ENCODE data around the gene KCNJ8. TPM values are rescaled to one million over a fixed set of nuclear protein-coding genes. Genes with fewer than 3 reads are reported as not detected.
"Not testable (repeated sequence)": the region's sequence is repeated elsewhere in the genome, so short reads cannot be mapped to it uniquely, and the experiment has no call there.

KCNJ8 gene
- total RNA-seq, 3 donors from 2014 or later = 8.6 to 34.1 (median 19.2) TPM

GRCh38 chr12:21815306-21816062, 41.0 kb upstream of the KCNJ8 start:
- no peak for TF ChIP-seq POLR2A (IDR thresholded peaks at IDR 0.05)
- TF ChIP-seq POLR2AphosphoS5 (IDR thresholded peaks at IDR 0.05) = no peak
- no peak for TF ChIP-seq CTCF (IDR thresholded peaks at IDR 0.05)
- Histone ChIP-seq H3K36me3 (no peaks in the 10 kb centered on the region), H3K9me3 (no peaks in the 10 kb centered on the region), H3K27ac (no peak overlapping the region), H3K4me3 (no peak overlapping the region), H3K4me1 (no peaks in the 10 kb centered on the region), H3K27me3 (no peaks in the 10 kb centered on the region)
- intact Hi-C loops (cut with DNase I; ENCODE audit: low total_unique reads) = no loop called here
- no peak for DNase-seq (ENCODE audit: low spot score in 2 of 2)

- Histone ChIP-seq H3K36me3 (no peaks in the 10 kb centered on the region), H3K4me3 (no peak overlapping the region), H3K9me3 (no peaks in the 10 kb centered on the region), H3K27ac (no peak overlapping the region), H3K4me1 (no peaks in the 10 kb centered on the region), H3K27me3 (no peaks in the 10 kb centered on the region)
- intact Hi-C loops (cut with DNase I; ENCODE audit: low total_unique reads) = no loop called here
- no peak for DNase-seq (ENCODE audit: low spot score in 2 of 2)
- TF ChIP-seq POLR2A (IDR thresholded peaks at IDR 0.05) = no peak
- TF ChIP-seq POLR2AphosphoS5 (IDR thresholded peaks at IDR 0.05) = no peak
- TF ChIP-seq CTCF (IDR thresholded peaks at IDR 0.05) = no peak
Observed at GRCh38 chr12:21814814-21815213, 40.3 kb upstream of the KCNJ8 start.

GRCh38 chr12:21814327-21814726, 39.8 kb upstream of the KCNJ8 start:
- no peak for TF ChIP-seq POLR2A (IDR thresholded peaks at IDR 0.05)
- no peak for TF ChIP-seq CTCF (IDR thresholded peaks at IDR 0.05)
- no peak for TF ChIP-seq POLR2AphosphoS5 (IDR thresholded peaks at IDR 0.05)
- intact Hi-C loops (cut with DNase I; ENCODE audit: low total_unique reads) = no loop called here
- Histone ChIP-seq H3K36me3 (no peaks in the 10 kb centered on the region), H3K4me1 (no peaks in the 10 kb centered on the region), H3K27ac (no peak overlapping the region), H3K4me3 (no peak overlapping the region), H3K9me3 (no peaks in the 10 kb centered on the region), H3K27me3 (no peaks in the 10 kb centered on the region)
- DNase-seq (ENCODE audit: low spot score in 2 of 2) = no peak

- no peak for DNase-seq (ENCODE audit: low spot score in 2 of 2)
- H3K4me1 ChIP-seq = no peaks in the 10 kb centered on the region
- H3K9me3 ChIP-seq = no peaks in the 10 kb centered on the region
- no peaks in the 10 kb centered on the region for H3K27me3 ChIP-seq
- intact Hi-C loops (cut with DNase I; ENCODE audit: low total_unique reads) = no loop called here
- H3K4me3 ChIP-seq = no peak overlapping the region
- TF ChIP-seq POLR2AphosphoS5 (IDR thresholded peaks at IDR 0.05) = no peak
- no peak for TF ChIP-seq POLR2A (IDR thresholded peaks at IDR 0.05)
- TF ChIP-seq CTCF (IDR thresholded peaks at IDR 0.05) = no peak
- H3K36me3 ChIP-seq = no peaks in the 10 kb centered on the region
- no peak overlapping the region for H3K27ac ChIP-seq
Observed at GRCh38 chr12:21813751-21814150, 39.2 kb upstream of the KCNJ8 start.

- Histone ChIP-seq H3K36me3 (no peaks in the 10 kb centered on the region), H3K27me3 (no peaks in the 10 kb centered on the region), H3K4me1 (no peaks in the 10 kb centered on the region), H3K27ac (no peak overlapping the region), H3K4me3 (no peak overlapping the region), H3K9me3 (no peaks in the 10 kb centered on the region)
- DNase-seq (ENCODE audit: low spot score in 2 of 2) = no peak
- TF ChIP-seq POLR2AphosphoS5 (IDR thresholded peaks at IDR 0.05) = no peak
- no peak for TF ChIP-seq POLR2A (IDR thresholded peaks at IDR 0.05)
- no peak for TF ChIP-seq CTCF (IDR thresholded peaks at IDR 0.05)
- intact Hi-C loops (cut with DNase I; ENCODE audit: low total_unique reads) = no loop called here
Observed at GRCh38 chr12:21813125-21813524, 38.6 kb upstream of the KCNJ8 start.

- H3K27ac ChIP-seq; DNase-seq (ENCODE audit: low spot score in 2 of 2); H3K9me3 ChIP-seq; intact Hi-C loops (cut with DNase I; ENCODE audit: low total_unique reads); H3K4me3 ChIP-seq; H3K27me3 ChIP-seq; H3K36me3 ChIP-seq; H3K4me1 ChIP-seq: not testable (repeated sequence)
Observed at GRCh38 chr12:21812340-21812739, 37.8 kb upstream of the KCNJ8 start.

Measured in breast epithelium (tissue), 4 donors.